GM18519 (cell line): ENCODE measurements around the gene STK26.
"Not testable (repeated sequence)": the region's sequence is repeated elsewhere in the genome, so short reads cannot be mapped to it uniquely, and the experiment has no call there.

ENCODE experiments used
- ATAC-seq: cut with Tn5 transposase; IDR thresholded peaks from one replicate; pipeline ENCODE4 v1.9.1; 2021; ENCODE audit warnings: mild to moderate bottlenecking, moderate library complexity; ENCODE audit not compliant: unreplicated experiment, low FRiP score

STK26 gene

GRCh38 chrX:132034648-132035047, 11.5 kb downstream of the STK26 start:
- ATAC-seq = no peak

- ATAC-seq = no peak
Observed at GRCh38 chrX:132037479-132037993, 14.4 kb downstream of the STK26 start.

DNA sequence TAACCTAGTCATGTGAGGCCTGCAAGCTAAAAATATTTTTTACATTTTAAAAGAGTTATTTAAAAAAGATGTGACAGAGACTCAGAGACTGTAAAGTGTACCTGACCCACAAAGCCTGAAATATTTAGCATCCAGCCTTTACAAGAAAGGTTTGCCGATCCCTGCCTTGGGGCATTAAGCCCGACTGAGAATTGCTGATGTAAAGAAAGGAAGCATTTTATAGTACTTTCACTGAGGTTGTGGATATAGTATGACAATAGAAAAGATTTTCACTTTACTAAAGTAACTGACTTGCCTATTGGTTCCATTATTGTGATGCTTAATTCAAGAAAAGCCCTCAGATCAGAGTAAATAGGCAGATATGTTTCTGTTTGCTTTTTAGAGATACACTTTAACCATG, 17.0 kb downstream of the STK26 start:
- ATAC-seq = no peak

- no peak for ATAC-seq
Observed at GRCh38 chrX:132041015-132041414, 17.9 kb downstream of the STK26 start.

- no peak for ATAC-seq
Observed at GRCh38 chrX:132043977-132044376, 20.9 kb downstream of the STK26 start.

DNA sequence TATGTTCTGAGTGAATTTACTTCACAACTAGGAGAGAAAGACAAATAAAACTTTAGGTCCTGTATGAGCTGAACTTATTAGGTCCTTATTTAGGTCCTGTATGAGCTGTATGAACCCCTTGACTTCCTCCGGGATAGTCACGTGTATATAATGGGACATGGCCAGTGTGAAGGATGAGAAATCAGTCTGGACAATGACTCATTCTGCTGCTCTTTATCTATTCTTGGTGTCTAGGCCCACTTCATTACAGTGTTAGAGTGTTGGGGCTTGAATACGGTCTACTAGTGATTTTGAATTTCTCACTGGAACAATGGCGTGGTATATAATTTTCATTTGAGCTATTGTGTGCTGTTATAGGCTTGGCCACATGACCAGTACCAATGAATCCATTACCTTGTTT, 21.9 kb downstream of the STK26 start:
- no peak for ATAC-seq

- no peak for ATAC-seq
Observed at GRCh38 chrX:132045456-132045855, 22.4 kb downstream of the STK26 start.

DNA sequence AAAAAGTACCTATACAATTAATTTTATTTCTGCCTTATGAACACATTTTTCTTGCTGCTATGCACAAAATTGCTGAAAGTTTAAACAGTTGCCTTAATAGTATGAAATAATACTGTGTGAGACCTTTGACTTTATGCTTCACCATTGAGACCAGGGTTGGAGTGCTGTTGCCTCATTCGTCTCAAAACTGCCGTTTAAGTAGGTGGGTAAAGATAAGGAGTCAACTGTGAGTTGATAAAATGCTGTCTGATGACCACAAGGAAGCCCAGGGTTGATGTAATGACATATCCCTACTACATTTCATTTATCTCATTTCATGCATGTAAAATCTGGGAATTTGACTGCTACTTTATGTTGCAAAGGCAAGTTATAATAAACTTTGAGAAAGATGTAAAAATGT, 23.4 kb downstream of the STK26 start:
- ATAC-seq = no peak

DNA sequence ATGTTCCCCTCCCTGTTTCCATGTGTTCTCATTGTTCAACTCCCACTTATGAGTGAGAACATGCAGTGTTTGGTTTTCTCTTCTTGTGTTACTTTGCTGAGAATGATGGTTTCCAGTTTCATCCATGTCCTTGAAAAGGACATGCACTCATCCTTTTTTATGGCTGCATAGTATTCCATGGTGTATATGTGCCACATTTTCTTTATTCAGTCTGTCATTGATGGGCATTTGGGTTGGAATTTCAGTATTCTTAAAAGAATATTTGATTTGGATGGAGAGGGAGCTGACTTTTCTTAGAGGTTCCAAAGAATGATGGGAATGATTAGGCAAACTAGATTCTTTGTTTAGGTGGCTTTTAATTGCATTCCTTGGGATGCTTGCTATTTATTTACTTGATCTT, 28.7 kb downstream of the STK26 start:
- ATAC-seq = not testable (repeated sequence)

DNA sequence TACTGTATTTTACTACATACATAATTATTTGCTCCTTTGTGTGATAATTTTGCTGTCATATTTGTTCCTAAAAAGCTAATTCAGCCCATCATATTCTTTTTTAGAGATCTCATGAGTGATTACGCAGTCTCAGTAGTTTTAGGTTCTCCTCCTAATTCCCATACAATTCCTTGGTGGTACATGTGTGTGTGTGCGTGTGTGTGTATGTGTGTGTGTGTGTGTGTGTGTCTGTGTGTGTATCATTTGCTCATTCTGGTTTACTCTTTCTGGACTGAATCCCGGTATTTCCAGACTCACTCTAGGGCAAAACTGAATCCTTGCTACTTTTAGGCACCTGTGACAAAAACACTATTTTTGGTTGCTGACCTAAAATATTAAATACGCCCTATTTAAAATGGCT, 34.9 kb downstream of the STK26 start:
- no peak for ATAC-seq

GRCh38 chrX:132058975-132059374, 35.9 kb downstream of the STK26 start:
- no peak for ATAC-seq

GRCh38 chrX:132059973-132060540, 37.0 kb downstream of the STK26 start:
- no peak for ATAC-seq

DNA sequence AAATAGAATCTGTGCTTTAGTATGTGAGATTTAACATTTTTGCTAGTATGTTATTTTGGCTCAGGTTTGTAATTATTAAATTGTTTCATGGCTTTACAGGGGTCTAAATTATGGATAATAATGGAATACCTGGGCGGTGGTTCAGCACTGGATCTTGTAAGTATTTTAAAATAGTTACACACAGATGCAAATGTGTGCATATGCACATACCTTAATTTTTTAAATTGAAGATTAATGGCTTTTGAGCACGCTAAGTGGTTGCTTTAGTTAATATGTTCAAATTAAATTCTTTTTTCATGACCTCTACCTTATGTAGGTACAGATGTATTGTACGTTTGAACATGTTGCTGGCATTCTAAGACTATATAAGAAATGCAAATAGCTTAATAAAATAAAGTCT, 40.2 kb downstream of the STK26 start:
- no peak for ATAC-seq

- no peak for ATAC-seq
Observed at GRCh38 chrX:132063862-132064261, 40.8 kb downstream of the STK26 start.

GRCh38 chrX:132068405-132068804, 45.3 kb downstream of the STK26 start:
- no peak for ATAC-seq

DNA sequence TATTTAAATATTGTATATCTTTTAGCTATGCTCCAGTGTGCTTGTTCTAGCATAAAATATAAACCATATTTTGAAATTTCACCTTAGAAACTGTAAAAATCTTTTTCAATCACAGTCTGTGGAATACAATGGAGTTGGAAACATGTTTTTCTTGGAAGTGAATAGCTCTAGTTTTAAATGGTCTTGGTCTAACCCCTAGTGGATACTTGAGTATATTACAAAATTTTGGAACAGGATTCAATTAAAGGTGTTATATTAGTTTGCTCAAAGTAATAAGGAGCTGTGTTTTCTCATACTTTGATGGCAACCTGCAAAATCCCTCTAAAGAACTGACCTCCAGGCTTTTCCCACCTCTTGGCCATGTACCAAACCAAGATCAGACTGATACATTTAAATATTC, 48.2 kb downstream of the STK26 start:
- no peak for ATAC-seq

DNA sequence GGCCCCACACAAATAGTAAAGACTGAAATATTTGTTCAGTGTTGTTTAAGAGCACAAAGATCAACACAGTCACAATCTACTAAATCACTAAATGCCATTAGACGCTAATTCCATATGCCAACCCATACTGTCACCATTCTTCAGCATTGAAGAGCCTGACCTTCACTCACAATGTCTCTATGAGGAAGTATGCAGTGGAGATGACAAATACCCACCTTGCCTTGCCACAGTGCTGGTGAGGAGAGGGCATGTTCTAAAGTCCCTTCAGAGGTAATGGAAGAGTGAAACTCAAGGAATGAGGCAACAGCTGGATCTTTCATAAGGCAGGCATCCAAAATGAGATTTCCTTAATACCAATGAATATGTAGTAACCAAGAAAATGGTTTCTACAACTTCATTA, 54.3 kb downstream of the STK26 start:
- no peak for ATAC-seq

DNA sequence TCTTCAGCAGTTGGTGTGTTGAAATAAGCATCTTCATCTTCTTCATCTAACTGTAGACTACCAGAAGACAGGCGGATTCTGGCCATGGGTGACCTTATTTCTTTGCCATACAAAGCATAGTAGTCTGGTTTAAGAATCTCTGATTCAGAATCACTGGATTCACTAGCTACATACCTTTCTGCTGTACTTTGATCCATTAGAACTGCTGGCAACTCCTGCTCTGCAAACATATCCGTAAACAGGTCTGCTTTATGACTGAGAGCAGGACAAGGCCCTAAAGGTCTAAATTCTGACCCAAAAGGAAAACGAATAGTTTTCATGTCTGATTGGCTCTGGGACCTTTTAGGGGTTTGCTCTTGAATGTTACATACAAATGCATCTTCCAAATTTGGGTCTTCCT, 54.8 kb downstream of the STK26 start:
- ATAC-seq = no peak

DNA sequence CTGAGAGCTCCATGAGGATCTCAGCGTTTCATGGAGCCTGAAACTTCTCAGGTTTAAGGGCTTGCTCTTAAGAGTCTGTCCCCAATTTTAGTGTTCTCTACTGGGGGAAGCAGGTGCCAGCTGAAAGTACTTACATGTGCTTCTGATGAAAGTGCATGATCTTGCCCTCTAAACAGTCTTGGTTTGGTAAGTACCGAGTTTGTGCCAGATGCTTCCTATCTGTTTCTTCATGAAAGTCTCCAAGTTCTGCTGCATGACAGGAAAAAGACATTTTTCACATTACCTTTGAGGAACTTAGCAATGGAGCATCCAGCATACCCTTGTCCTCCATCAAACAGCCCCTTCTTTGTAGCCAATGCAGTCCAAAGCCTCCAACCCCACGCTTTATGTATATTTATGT, 62.7 kb downstream of the STK26 start:
- ATAC-seq = no peak

DNA sequence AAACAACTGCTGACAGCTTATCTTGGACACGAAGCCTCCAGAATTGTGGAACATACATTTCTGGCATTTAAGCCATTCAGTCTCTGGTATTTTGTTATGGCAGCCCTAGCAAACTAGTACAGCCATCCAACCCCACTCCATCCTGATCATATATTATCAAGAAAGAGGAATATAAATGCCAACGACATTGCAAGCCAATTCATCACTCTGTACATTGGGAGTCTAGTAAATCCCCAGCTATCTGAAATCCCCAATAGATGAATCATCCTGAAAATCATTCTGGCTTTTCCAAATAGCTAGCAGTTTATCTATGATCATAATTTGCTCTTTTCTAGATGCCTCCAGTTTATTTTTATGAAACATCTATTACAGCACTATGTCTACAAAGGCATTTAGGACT, 63.6 kb downstream of the STK26 start:
- no peak for ATAC-seq

DNA sequence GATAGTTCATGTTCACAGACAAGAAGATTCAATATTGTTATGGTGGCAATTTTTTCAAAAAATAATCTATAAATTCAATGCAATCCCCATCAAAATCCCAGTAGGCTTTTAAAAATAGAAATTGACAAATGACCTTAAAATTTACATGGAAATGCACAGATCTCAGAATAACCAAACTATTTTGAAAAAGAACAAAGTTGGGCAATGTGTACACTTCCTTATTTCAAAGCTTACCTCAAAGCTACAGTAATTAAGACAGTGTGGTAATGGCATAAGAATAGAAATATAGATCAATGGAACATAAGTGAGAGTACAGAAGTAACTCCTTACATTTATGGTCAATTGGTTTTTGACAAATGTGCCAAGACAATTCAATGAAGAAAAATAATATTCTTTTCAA, 65.8 kb downstream of the STK26 start:
- no peak for ATAC-seq

DNA sequence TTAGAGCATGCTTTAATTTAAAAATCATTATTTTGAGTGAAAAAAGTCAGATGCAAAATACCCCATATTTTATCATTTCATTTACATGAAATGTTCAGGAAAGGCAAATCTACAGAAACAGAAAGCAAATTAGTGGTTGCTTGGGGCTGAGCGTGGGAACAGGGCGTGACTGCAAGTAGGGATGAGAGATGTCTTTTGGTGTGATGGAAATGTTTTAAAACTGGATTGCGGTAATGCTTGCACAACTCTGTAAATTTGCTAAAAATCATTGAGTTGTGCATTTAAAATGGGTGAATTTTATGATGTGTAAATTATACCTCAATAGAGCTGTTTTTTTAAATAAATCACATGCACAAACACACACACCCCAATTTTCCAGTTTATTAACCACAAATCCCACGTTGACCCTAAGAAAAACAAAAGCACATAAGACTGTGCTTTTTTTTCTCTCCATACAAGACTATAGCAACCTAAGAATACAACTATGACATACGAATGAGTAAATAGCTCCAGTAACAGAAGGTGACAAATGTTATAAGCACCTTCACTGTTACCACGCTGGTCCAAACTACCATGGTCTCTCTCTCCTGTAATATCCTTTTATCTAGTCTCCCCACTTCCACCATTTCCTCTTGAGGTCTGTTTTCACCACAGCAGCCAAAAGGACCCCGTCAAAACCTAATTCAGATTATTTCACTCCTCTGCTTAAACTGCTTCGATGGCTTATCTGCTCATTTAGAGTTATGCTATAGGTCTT, 67.5 kb downstream of the STK26 start:
- no peak for ATAC-seq
